ENCODE data around the gene CELA3A.

CELA3A gene

GRCh38 chr1:22052115-22053016, 50.9 kb downstream of the CELA3A start, which contains the start of gene CDC42:
CDC42 (plus strand) TSS chr1:22052709; CDS start chr1:22078479, 25,770 bp downstream.
- peak; percentile 99 for DNase-seq

GRCh38 chr1:22053017-22053860, 51.8 kb downstream of the CELA3A start:
- peak; percentile 59 for DNase-seq

- no peak for DNase-seq
Measured at GRCh38 chr1:22053861-22054770, 52.7 kb downstream of the CELA3A start.

DNA sequence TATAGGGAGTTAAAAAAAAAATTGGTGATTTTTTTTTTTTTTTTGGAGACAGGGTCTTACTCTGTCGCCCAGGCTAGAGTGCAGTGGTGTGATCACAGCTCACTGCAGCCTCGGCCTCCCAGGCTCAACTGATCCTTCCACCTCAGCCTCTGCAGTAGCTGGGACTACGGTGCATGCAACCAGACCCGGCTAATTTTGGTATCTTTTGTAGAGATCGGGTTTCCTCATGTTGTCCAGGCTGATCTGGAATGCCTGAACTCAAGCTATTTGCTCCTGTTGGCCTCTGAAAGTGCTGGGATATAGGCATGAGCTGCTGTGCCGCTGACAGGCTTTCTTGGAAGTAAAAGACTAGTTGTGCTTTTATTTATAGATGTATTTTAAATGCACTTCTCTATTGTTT, 54.0 kb downstream of the CELA3A start:
- no peak for DNase-seq

- no peak for DNase-seq
Measured at GRCh38 chr1:22056043-22056442, 54.6 kb downstream of the CELA3A start.

DNA sequence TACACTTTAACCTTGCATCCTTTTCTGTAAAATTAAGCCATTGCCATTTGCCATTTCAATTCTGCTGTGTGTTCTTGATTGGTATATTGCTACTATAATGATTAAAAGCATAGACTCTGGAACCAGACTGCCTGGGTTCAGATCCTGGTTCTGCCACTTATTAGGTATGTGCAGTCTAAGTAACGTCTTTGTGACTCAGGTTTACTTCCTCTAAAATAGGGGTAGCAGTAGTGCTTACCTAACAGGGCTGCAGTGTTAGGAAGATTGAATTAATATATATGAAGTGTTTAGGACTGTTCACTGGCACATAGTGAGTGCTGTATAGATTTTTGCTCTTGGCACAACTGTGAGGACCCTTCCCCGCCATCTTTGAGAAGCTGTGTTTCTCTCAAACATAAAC, 55.5 kb downstream of the CELA3A start:
- DNase-seq = no peak

DNA sequence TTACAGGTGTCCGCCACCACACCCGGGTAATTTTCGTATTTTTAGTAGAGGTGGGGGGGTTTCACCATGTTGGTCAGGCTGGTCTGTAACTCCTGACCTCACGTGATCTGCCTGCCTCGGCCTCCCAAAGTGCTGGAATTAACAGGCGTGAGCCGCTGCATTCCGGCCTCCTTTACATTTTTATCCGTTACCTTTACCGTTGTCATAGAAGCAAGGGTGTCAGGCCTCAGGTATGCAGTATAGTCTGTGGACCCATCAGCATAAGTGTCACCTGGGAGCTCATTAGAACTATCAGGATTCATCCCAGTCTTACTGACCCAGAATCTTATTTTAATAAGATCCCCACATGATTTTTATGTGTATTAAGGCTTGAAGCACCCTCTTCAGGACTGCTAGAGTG, 56.4 kb downstream of the CELA3A start:
- DNase-seq = no peak
